Measurements from ENCODE around the gene GMFB. TPM values are rescaled to one million over a fixed set of nuclear protein-coding genes. Genes with fewer than 3 reads are reported as not detected.

Gene GMFB
- total and polyA plus RNA-seq, 10 of the 15 experiments (the other 5 are each of a cell fraction or from before 2014, with no cell fraction given) = 29.3 to 71.0 (median 50.8) TPM

GRCh38 chr14:54489731-54490444 lies 1.1 kb upstream of the GMFB start:
- peak overlapping the region; percentile 63 for H3K4me3 ChIP-seq
- FAIRE-seq = no peak
- no peaks in the 10 kb centered on the region; the same call in 1 of the 2 replicates for H3K4me1 ChIP-seq (ENCODE audit: control insufficient read depth, insufficient read depth, low read length)
- SMC1A ChIA-PET (ENCODE audit: uncharacterized antibody, unreplicated experiment) = interaction anchor here (0.9 to 2.7 kb wide), 3 partner anchors 19 to 23 kb away, joined by 3 to 7 read pairs (median 5); no protein-coding TSS in a partner anchor
- no peak overlapping the region; the same call in none of the 2 replicates for H2AFZ ChIP-seq (ENCODE audit: control insufficient read depth, low read depth, low read length)
- BruUV-seq (replicated peaks) = no TSS peak
- peak overlapping the region; percentile 87; the same call in 1 of the 2 replicates for H3K9ac ChIP-seq (ENCODE audit: control insufficient read depth, insufficient read depth, low read length)
- DNase-seq (ENCODE audit: low read depth, low spot score) = no peak
- RAD21 ChIA-PET (ENCODE audit: unreplicated experiment) = interaction anchor here (0.8 to 2.9 kb wide), 2 partner anchors 20 to 988 kb away, joined by 3 to 15 read pairs; partner anchors contain the start of gene CGRRF1
- no peaks in the 10 kb centered on the region for H3K9me3 ChIP-seq (replicated peaks; ENCODE audit: control insufficient read depth, insufficient read depth, low read length)
- H3K79me2 ChIP-seq (ENCODE audit: control insufficient read depth, insufficient read depth, low read length) = peaks cover 40% of the 10 kb centered on the region
- WGBS (ENCODE audit: insufficient coverage, insufficient replicate concordance, low lambda C conversion rate, missing lambda C conversion rate) = 99% methylated on average over 4 of the region's 4 CpGs
- no peaks in the 10 kb centered on the region for H4K20me1 ChIP-seq (ENCODE audit: control insufficient read depth, insufficient read depth)
- H3K4me2 ChIP-seq (ENCODE audit: control insufficient read depth, insufficient read depth) = peak overlapping the region; percentile 64
- ATAC-seq = no peak
- POLR2A ChIA-PET = interaction anchor here (1.6 kb wide), 1 partner anchor 17 kb away, joined by 4 read pairs; no protein-coding TSS in a partner anchor
- no peaks in the 10 kb centered on the region for H3K36me3 ChIP-seq (ENCODE audit: control insufficient read depth in 2 of 2, insufficient read depth in 2 of 2, low read length in 1 of 2)
- no peaks in the 10 kb centered on the region for H3K27me3 ChIP-seq (replicated peaks in 1 of 2; ENCODE audit: control insufficient read depth in 2 of 2, insufficient read depth in 2 of 2, low read length in 1 of 2)
- intact Hi-C loops (cut with micrococcal nuclease; ENCODE audit: unreplicated experiment) = loop anchor here (2.0 to 5.0 kb wide), 3 partner anchors 19 to 93 kb away; partner anchors contain the start of genes CDKN3, CGRRF1 and CNIH1
- CTCF ChIA-PET = interaction anchor here (1.2 to 5.2 kb wide), 4 partner anchors 19 to 74 kb away, joined by 3 to 22 read pairs (median 4); partner anchors contain the start of gene CGRRF1
- in situ Hi-C loops (cut with MboI) = no loop called here
- H3K27ac ChIP-seq (ENCODE audit: control insufficient read depth, insufficient read depth) = peak overlapping the region; percentile 90
- TF ChIP-seq RAD51 (IDR thresholded peaks at IDR 0.05) = no peak
- no peak for TF ChIP-seq TCF3 (IDR thresholded peaks at IDR 0.05; ENCODE audit: borderline replicate concordance, insufficient read depth, low read depth, low read length)
- TF ChIP-seq RAD21 (IDR thresholded peaks at IDR 0.05; ENCODE audit: insufficient read depth, low read depth, low read length) = no peak
- TF ChIP-seq ZNF592 (IDR thresholded peaks at IDR 0.05) = no peak
- TF ChIP-seq ATF3 (IDR thresholded peaks at IDR 0.05; ENCODE audit: borderline replicate concordance, extremely low read depth, low read depth, low read length) = no peak
- TF ChIP-seq SIN3A (IDR thresholded peaks at IDR 0.05; ENCODE audit: low read depth, low read length) = no peak
- no peak for TF ChIP-seq YY1 (IDR thresholded peaks at IDR 0.05; ENCODE audit: low read depth, low read length)
- no peak for TF ChIP-seq ZSCAN29 (IDR thresholded peaks at IDR 0.05)
- TF ChIP-seq MEF2A (IDR thresholded peaks at IDR 0.05; ENCODE audit: insufficient read depth, low read depth, low read length) = no peak
- TF ChIP-seq ZBTB4 (CRISPR knock-in tag; IDR thresholded peaks at IDR 0.05) = no peak
- no peak for TF ChIP-seq RFX5 (IDR thresholded peaks at IDR 0.05; ENCODE audit: low read depth, low read length)
- no peak for TF ChIP-seq SREBF1 (IDR thresholded peaks at IDR 0.05; ENCODE audit: low read length)
- TF ChIP-seq BRCA1 (IDR thresholded peaks at IDR 0.05; ENCODE audit: low read depth, low read length) = no peak
